IMR-90 (cell line): ENCODE data around the gene ARID3C. TPM values are rescaled to one million over a fixed set of nuclear protein-coding genes. Genes with fewer than 3 reads are reported as not detected.

Experiments
- ATAC-seq: fragments of 200-7000 bp; cut with Tn5 transposase; 2 replicates; pipeline ENCODE4 v1.9.1; 2020; ENCODE audit warnings: low read depth, mild to moderate bottlenecking, moderate library complexity
- BruUV-seq: library from RNA; stranded (reverse); fragments of 400-500 nt; replicated peaks from 2 replicates; lab custom pipeline; 2021; lab: Mats Ljungman, UMichigan
- CTCF ChIA-PET: fragments of 300-600 bp; formaldehyde crosslinking; extraction: SDS; loops from one replicate; lab custom pipeline; 2021; ENCODE audit warnings: antibody characterized with exemption; lab: Yijun Ruan, JAX
- POLR2A ChIA-PET: fragments of 300-600 bp; sonication (Branson Sonifier 250); formaldehyde crosslinking; loops from one replicate; lab custom pipeline; 2022; ENCODE audit warnings: antibody characterized with exemption; ENCODE audit not compliant: unreplicated experiment; lab: Charles Lee
- DNase-seq: peaks from one replicate; pipeline ENCODE4 v3.0.0; 2013
- H2AFZ ChIP-seq: replicated peaks from 2 replicates; pipeline ENCODE3; 2013; ENCODE audit warnings: low read length, mild to moderate bottlenecking; ENCODE audit not compliant: poor library complexity
- H2AK5ac ChIP-seq: 2 replicates; pipeline ENCODE4 v1.6.1; 2013; ENCODE audit warnings: low read depth, low read length, inconsistent platforms
- H2AK9ac ChIP-seq: replicated peaks from 2 replicates; pipeline ENCODE3; 2013; ENCODE audit warnings: mild to moderate bottlenecking, low read depth, low read length, moderate library complexity; ENCODE audit not compliant: poor library complexity
- H2BK120ac ChIP-seq: 2 replicates; pipeline ENCODE4 v1.6.1; 2013; ENCODE audit warnings: low read depth, low read length, inconsistent platforms
- H2BK15ac ChIP-seq: 3 replicates; pipeline ENCODE4 v1.6.1; 2013; ENCODE audit warnings: low read depth, low read length, inconsistent platforms
- H2BK20ac ChIP-seq: 2 replicates; pipeline ENCODE4 v1.6.1; 2013; ENCODE audit warnings: low read depth, mild to moderate bottlenecking, inconsistent platforms, low read length, moderate library complexity
- H2BK5ac ChIP-seq: 2 replicates; pipeline ENCODE4 v1.6.1; 2013; ENCODE audit warnings: mild to moderate bottlenecking, low read depth, low read length, inconsistent platforms; ENCODE audit not compliant: poor library complexity, severe bottlenecking
- H3K14ac ChIP-seq: replicated peaks from 2 replicates; pipeline ENCODE4 v1.6.1; 2013; ENCODE audit warnings: low read depth, low read length, inconsistent platforms
- H3K18ac ChIP-seq: 2 replicates; pipeline ENCODE4 v1.6.1; 2013; ENCODE audit warnings: low read depth, low read length, control low read depth
- H3K23ac ChIP-seq: 2 replicates; pipeline ENCODE4 v1.6.1; 2013; ENCODE audit warnings: low read depth, low read length, inconsistent platforms
- H3K27ac ChIP-seq: 2 replicates; pipeline ENCODE4 v1.5.1; 2013; ENCODE audit warnings: mild to moderate bottlenecking, control low read depth, low read length; ENCODE audit not compliant: insufficient read depth
- H3K27me3 ChIP-seq: 2 replicates; pipeline ENCODE4 v1.6.1; 2013; ENCODE audit warnings: low read length; ENCODE audit not compliant: control insufficient read depth, insufficient read depth
- H3K36me3 ChIP-seq: 2 replicates; pipeline ENCODE4 v1.6.1; 2013; ENCODE audit warnings: low read length, mixed read lengths; ENCODE audit not compliant: control insufficient read depth, insufficient read depth
- H3K4ac ChIP-seq: 2 replicates; pipeline ENCODE4 v1.6.1; 2013; ENCODE audit warnings: low read depth, low read length, inconsistent platforms
- H3K4me1 ChIP-seq: 2 replicates; pipeline ENCODE4 v1.6.1; 2013; ENCODE audit warnings: low read length, mixed read lengths; ENCODE audit not compliant: control insufficient read depth, insufficient read depth
- H3K4me2 ChIP-seq: 2 replicates; pipeline ENCODE4 v1.6.1; 2013; ENCODE audit warnings: low read depth, mild to moderate bottlenecking, control low read depth, low read length, moderate library complexity
- H3K4me3 ChIP-seq: 2 replicates; pipeline ENCODE4 v1.5.1; 2013; ENCODE audit warnings: low read depth, mild to moderate bottlenecking, control low read depth, low read length, moderate library complexity; ENCODE audit not compliant: insufficient read depth
- H3K56ac ChIP-seq: 2 replicates; pipeline ENCODE4 v1.6.1; 2013; ENCODE audit warnings: low read length, inconsistent platforms; ENCODE audit not compliant: insufficient read depth; ENCODE audit errors: extremely low read depth
- H3K79me1 ChIP-seq, 2 experiments: 2 replicates each; pipeline ENCODE4 v1.6.1; 2013; ENCODE audit warnings: low read length in 2 of 2, inconsistent platforms in 1 of 2, low read depth in 1 of 2
- H3K9ac ChIP-seq: 2 replicates; pipeline ENCODE4 v1.6.1; 2013; ENCODE audit warnings: low read depth, low read length, control low read depth
- H3K9me1 ChIP-seq: 2 replicates; pipeline ENCODE4 v1.6.1; 2013; ENCODE audit warnings: low read length, inconsistent platforms; ENCODE audit not compliant: insufficient read depth
- H3K9me3 ChIP-seq: 2 replicates; pipeline ENCODE4 v1.6.1; 2013; ENCODE audit warnings: low read length; ENCODE audit not compliant: control insufficient read depth, insufficient read depth
- H4K20me1 ChIP-seq: 2 replicates; pipeline ENCODE4 v1.6.1; 2013; ENCODE audit warnings: low read length, inconsistent platforms; ENCODE audit not compliant: insufficient read depth
- H4K5ac ChIP-seq: 2 replicates; pipeline ENCODE4 v1.6.1; 2013; ENCODE audit warnings: mild to moderate bottlenecking, low read depth, low read length, control low read depth
- H4K8ac ChIP-seq, 2 experiments: 2 replicates each; pipeline ENCODE4 v1.6.1; 2013; ENCODE audit warnings: low read depth in 2 of 2, low read length in 2 of 2, control low read depth in 1 of 2, inconsistent platforms in 1 of 2
- H4K91ac ChIP-seq: 2 replicates; pipeline ENCODE4 v1.6.1; 2013; ENCODE audit warnings: low read depth, low read length, inconsistent platforms; ENCODE audit not compliant: insufficient read depth
- BHLHE40 ChIP-seq: fragments of 150-350 bp; IDR thresholded peaks from 2 replicates; pipeline ENCODE4 v1.6.1; 2016; ENCODE audit warnings: mild to moderate bottlenecking, low read depth, low read length
- CEBPB ChIP-seq: IDR thresholded peaks from 2 replicates; pipeline ENCODE4 v1.6.1; 2012; ENCODE audit warnings: low read depth, low read length, improper control_type of control experiment
- CHD1 ChIP-seq: IDR thresholded peaks from 2 replicates; pipeline ENCODE4 v1.6.1; 2012; ENCODE audit warnings: low read depth, low read length, improper control_type of control experiment
- ELK1 ChIP-seq: fragments of 150-350 bp; IDR thresholded peaks from 2 replicates; pipeline ENCODE4 v1.6.1; 2016; ENCODE audit warnings: low read depth, mild to moderate bottlenecking, low read length, moderate library complexity, borderline replicate concordance
- FOS ChIP-seq: fragments of 150-350 bp; IDR thresholded peaks from 2 replicates; pipeline ENCODE4 v1.6.1; 2016; ENCODE audit warnings: low read depth, low read length
- MAFK ChIP-seq: IDR thresholded peaks from 2 replicates; pipeline ENCODE4 v1.6.1; 2012; ENCODE audit warnings: low read depth, low read length, improper control_type of control experiment
- MAZ ChIP-seq: IDR thresholded peaks from 2 replicates; pipeline ENCODE4 v1.6.1; 2012; ENCODE audit warnings: low read depth, mild to moderate bottlenecking, low read length, improper control_type of control experiment, moderate library complexity, borderline replicate concordance
- MXI1 ChIP-seq: IDR thresholded peaks from 2 replicates; pipeline ENCODE4 v1.6.1; 2012; ENCODE audit warnings: low read depth, mild to moderate bottlenecking, low read length, moderate library complexity, borderline replicate concordance
- NFE2L2 ChIP-seq: fragments of 150-350 bp; IDR thresholded peaks from 2 replicates; pipeline ENCODE4 v1.6.1; 2016; ENCODE audit warnings: low read depth, mild to moderate bottlenecking, low read length
- RAD21 ChIP-seq: IDR thresholded peaks from 2 replicates; pipeline ENCODE4 v1.6.1; 2012; ENCODE audit warnings: low read length, improper control_type of control experiment
- RCOR1 ChIP-seq: IDR thresholded peaks from 2 replicates; pipeline ENCODE4 v1.6.1; 2012; ENCODE audit warnings: mild to moderate bottlenecking, low read length, improper control_type of control experiment; ENCODE audit not compliant: insufficient replicate concordance
- RFX5 ChIP-seq: IDR thresholded peaks from 2 replicates; pipeline ENCODE4 v1.8.0; 2012; ENCODE audit warnings: low read depth, mild to moderate bottlenecking, low read length, moderate library complexity
- SMC3 ChIP-seq: fragments of 150-350 bp; IDR thresholded peaks from 2 replicates; pipeline ENCODE4 v1.6.1; 2016; ENCODE audit warnings: low read depth, mild to moderate bottlenecking, antibody characterized with exemption, low read length, moderate library complexity
- WGBS, 2 experiments: methylation state at CpG; one replicate each; pipeline versions ENCODE4 v1.1.5 to v1.1.7; 2013; ENCODE audit warnings: missing lambda C conversion rate in 2 of 2; ENCODE audit not compliant: insufficient read length in 1 of 2; ENCODE audit errors: extremely low coverage in 2 of 2; 5-methylcytosine and 5-hydroxymethylcytosine counted together
- dilution Hi-C: fragments of 300-500 bp; cut with HindIII; formaldehyde crosslinking; loops from one replicate; pipeline ENCODE4 v1.14.3; 2018; ENCODE audit warnings: low sequenced_read_pairs; ENCODE audit not compliant: unreplicated experiment
- in situ Hi-C: fragments of 300-500 bp; cut with MboI; formaldehyde crosslinking; loops from 3 replicates; pipeline ENCODE4 v1.14.3; 2019; ENCODE audit warnings: low sequenced_read_pairs, inconsistent platforms, mixed read lengths
- intact Hi-C: fragments of 100-400 bp; cut with micrococcal nuclease; formaldehyde crosslinking; loops from 2 replicates; pipeline ENCODE4 v1.10.0; 2022
- polyA plus RNA-seq, 3 experiments: library from polyadenylated mRNA; depleted of rRNA; stranded (reverse); fragments of >200 nt; gene quantifications; 2 replicates each; pipeline ENCODE4 v1.2.3, GENCODE V29; 2012; ENCODE audit warnings: low replicate concordance in 1 of 3
- total RNA-seq: library from RNA; depleted of rRNA; stranded (reverse); fragments of >200 nt; gene quantifications from 2 replicates; pipeline ENCODE4 v1.2.3, GENCODE V29; 2012
- TF ChIP-seq, protein P1 (sequence below): conservative IDR thresholded peaks from 2 replicates; pipeline ENCODE4 v1.5.1; 2012; ENCODE audit warnings: mild to moderate bottlenecking, low read depth, low read length, improper control_type of control experiment

Gene ARID3C
- total and polyA plus RNA-seq, 2 of the 4 experiments (the other 2 are of a cell fraction): 0.07 TPM; not detected in 1

GRCh38 chr9:34656992-34657391 lies 28.1 kb upstream of the ARID3C start:
- WGBS, 2 experiments: no CpG with 5 or more reads among the region's 5 CpGs
- H4K8ac ChIP-seq: no peak overlapping the region
- H2BK20ac ChIP-seq: no peak overlapping the region
- ChIA-PET CTCF (no interaction called here), POLR2A (no interaction called here)
- H3K27me3 ChIP-seq: no peaks in the 10 kb centered on the region
- in situ Hi-C loops: no loop called here
- H3K79me1 ChIP-seq: peaks cover 0 to 21% of the 10 kb centered on the region in 2 experiments; a peak in 2 of 4 replicates
- no peak overlapping the region for H2AFZ ChIP-seq
- no peak overlapping the region for H2AK5ac ChIP-seq
- H3K18ac ChIP-seq: no peak overlapping the region
- H3K56ac ChIP-seq: no peak overlapping the region
- BruUV-seq: no TSS peak
- H2AK9ac ChIP-seq: no peak overlapping the region
- no peak overlapping the region for H4K5ac ChIP-seq
- H4K91ac ChIP-seq: no peak overlapping the region
- H3K23ac ChIP-seq: no peak overlapping the region
- DNase-seq (no peak), ATAC-seq (no peak)
- H3K4me2 ChIP-seq: no peak overlapping the region
- intact Hi-C loops: no loop called here
- no peak overlapping the region for H3K27ac ChIP-seq
- H3K9me3 ChIP-seq: no peaks in the 10 kb centered on the region
- H2BK5ac ChIP-seq: no peak overlapping the region
- no peaks in the 10 kb centered on the region for H4K20me1 ChIP-seq
- H2BK15ac ChIP-seq: no peak overlapping the region
- no peak overlapping the region for H3K9ac ChIP-seq
- TF ChIP-seq RAD21: no peak
- TF ChIP-seq BHLHE40: no peak
- no peak for TF ChIP-seq MXI1
- no peak for TF ChIP-seq MAFK
- TF ChIP-seq FOS: no peak
- TF ChIP-seq CHD1: no peak
- TF ChIP-seq SMC3: no peak
- no peak for TF ChIP-seq RFX5
- no peak for TF ChIP-seq RCOR1
- no peak for TF ChIP-seq ELK1
- TF ChIP-seq, protein P1, sequence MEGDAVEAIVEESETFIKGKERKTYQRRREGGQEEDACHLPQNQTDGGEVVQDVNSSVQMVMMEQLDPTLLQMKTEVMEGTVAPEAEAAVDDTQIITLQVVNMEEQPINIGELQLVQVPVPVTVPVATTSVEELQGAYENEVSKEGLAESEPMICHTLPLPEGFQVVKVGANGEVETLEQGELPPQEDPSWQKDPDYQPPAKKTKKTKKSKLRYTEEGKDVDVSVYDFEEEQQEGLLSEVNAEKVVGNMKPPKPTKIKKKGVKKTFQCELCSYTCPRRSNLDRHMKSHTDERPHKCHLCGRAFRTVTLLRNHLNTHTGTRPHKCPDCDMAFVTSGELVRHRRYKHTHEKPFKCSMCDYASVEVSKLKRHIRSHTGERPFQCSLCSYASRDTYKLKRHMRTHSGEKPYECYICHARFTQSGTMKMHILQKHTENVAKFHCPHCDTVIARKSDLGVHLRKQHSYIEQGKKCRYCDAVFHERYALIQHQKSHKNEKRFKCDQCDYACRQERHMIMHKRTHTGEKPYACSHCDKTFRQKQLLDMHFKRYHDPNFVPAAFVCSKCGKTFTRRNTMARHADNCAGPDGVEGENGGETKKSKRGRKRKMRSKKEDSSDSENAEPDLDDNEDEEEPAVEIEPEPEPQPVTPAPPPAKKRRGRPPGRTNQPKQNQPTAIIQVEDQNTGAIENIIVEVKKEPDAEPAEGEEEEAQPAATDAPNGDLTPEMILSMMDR: no peak
- TF ChIP-seq MAZ: no peak
- TF ChIP-seq CEBPB: no peak
- no peak for TF ChIP-seq NFE2L2
- no peak overlapping the region for H2BK120ac ChIP-seq
- H3K4ac ChIP-seq: no peak overlapping the region
- H3K9me1 ChIP-seq: peaks cover 25% of the 10 kb centered on the region
- no peak overlapping the region for H3K4me3 ChIP-seq
- dilution Hi-C loops: no loop called here
- H3K36me3 ChIP-seq: peaks cover 4% of the 10 kb centered on the region; the same call in 1 of the 2 replicates
- peaks cover 27% of the 10 kb centered on the region for H3K4me1 ChIP-seq
- H3K14ac ChIP-seq: no peak overlapping the region
